K562 (cell line): ENCODE results near the gene KRTAP2-1. TPM values are rescaled to one million over a fixed set of nuclear protein-coding genes. Genes with fewer than 3 reads are reported as not detected.

Experiments used
- GMEB1 ChIP-seq: fragments of 250-450 bp; sonication (Bioruptor Pico); IDR thresholded peaks from 2 replicates; pipeline ENCODE4 v1.4.0; 2020; ENCODE audit warnings: mild to moderate bottlenecking
- HDGF ChIP-seq: fragments of 450-650 bp; IDR thresholded peaks from 2 replicates; pipeline ENCODE4 v1.6.1; 2016
- MGA ChIP-seq: fragments of 450-650 bp; IDR thresholded peaks from 2 replicates; pipeline ENCODE4 v1.6.1; 2016; ENCODE audit warnings: mild to moderate bottlenecking, moderate library complexity
- PPARD ChIP-seq: fragments of 250-450 bp; sonication (Bioruptor Pico); IDR thresholded peaks from 2 replicates; pipeline ENCODE4 v1.8.0; 2022; ENCODE audit warnings: inconsistent platforms, mild to moderate bottlenecking, moderate library complexity
- PTRF ChIP-seq: fragments of 450-650 bp; IDR thresholded peaks from 2 replicates; pipeline ENCODE4 v1.6.1; 2016; ENCODE audit warnings: mild to moderate bottlenecking, missing genetic modification characterization, missing compliant biosample characterization
- RAD51 ChIP-seq: fragments of 450-650 bp; IDR thresholded peaks from 2 replicates; pipeline ENCODE4 v1.7.1; 2016; ENCODE audit warnings: low read depth, mild to moderate bottlenecking, borderline replicate concordance
- SLC30A9 ChIP-seq: fragments of 250-450 bp; sonication (Bioruptor Pico); IDR thresholded peaks from 2 replicates; pipeline ENCODE4 v1.8.0; 2022; ENCODE audit warnings: mild to moderate bottlenecking, moderate library complexity
- STAG1 ChIP-seq: sonication (generic); formaldehyde crosslinking; IDR thresholded peaks from 2 replicates; pipeline ENCODE4 v1.5.0; 2020; ENCODE audit warnings: missing genetic modification reagents, borderline replicate concordance
- THRAP3 ChIP-seq: fragments of 450-650 bp; IDR thresholded peaks from 2 replicates; pipeline ENCODE4 v1.6.1; 2016; ENCODE audit warnings: mild to moderate bottlenecking, inconsistent platforms, borderline replicate concordance
- ZBTB33 ChIP-seq: sonication (generic); formaldehyde crosslinking; IDR thresholded peaks from 2 replicates; pipeline ENCODE4 v1.8.1; 2023; ENCODE audit warnings: mild to moderate bottlenecking, missing genetic modification reagents
- ZC3H8 ChIP-seq: fragments of 450-650 bp; IDR thresholded peaks from 2 replicates; pipeline ENCODE4 v1.6.1; 2017
- ZNF121 ChIP-seq: sonication (generic); formaldehyde crosslinking; conservative IDR thresholded peaks from 2 replicates; pipeline ENCODE4 v1.8.0; 2022; ENCODE audit warnings: missing genetic modification reagents
- ZNF583 ChIP-seq: fragments of 250-450 bp; sonication (Bioruptor Pico); IDR thresholded peaks from 2 replicates; pipeline ENCODE4 v1.4.0; 2020
- ZNF707 ChIP-seq: fragments of 250-450 bp; sonication (Bioruptor Pico); conservative IDR thresholded peaks from 2 replicates; pipeline ENCODE4 v1.8.0; 2022; ENCODE audit warnings: inconsistent platforms, mild to moderate bottlenecking, moderate library complexity
- polyA plus RNA-seq, 8 experiments: library from polyadenylated mRNA; depleted of rRNA in 4 of 8; stranded (reverse) in 5 of 8; unstranded in 3 of 8; fragments of >200 nt; fragmentation: Nextera tagmentation in 2 of 8; fragmentation: Illumina TruSeq in 1 of 8; extraction: Ambion mirVana in 2 of 8; extraction: Trizol in 1 of 8; gene quantifications; 2 replicates each; pipeline versions ENCODE4 v1.2.1 to v1.2.3, GENCODE V29; 2011 to 2014; ENCODE audit warnings: inconsistent platforms in 1 of 8, missing spikeins in 1 of 8
- total RNA-seq, 7 experiments: library from RNA; depleted of rRNA in 6 of 7; stranded (reverse); fragments of >200 nt in 6 of 7; fragmentation: Illumina TruSeq in 2 of 7; extraction: Trizol in 2 of 7; gene quantifications; 2 replicates each; pipeline versions ENCODE4 v1.2.1 to v1.2.3, GENCODE V29; 2011 to 2021; ENCODE audit warnings: low replicate concordance in 1 of 7

The KRTAP2-1 gene
- total and polyA plus RNA-seq, 9 of the 15 experiments (the other 6 are each of a cell fraction or from before 2014, with no cell fraction given), result not detected

GRCh38 chr17:41065829-41066624 is 18.9 kb upstream of the KRTAP2-1 start, which contains the start of gene KRTAP2-4 (continued):
- TF ChIP-seq MGA (peak; percentile 95), PTRF (no peak), PPARD (no peak), HDGF (no peak), STAG1 (no peak), ZNF121 (CRISPR knock-in tag) (no peak), ZBTB33 (CRISPR knock-in tag) (no peak), ZNF583 (CRISPR knock-in tag) (no peak), RAD51 (no peak), THRAP3 (no peak), ZC3H8 (no peak), SLC30A9 (CRISPR knock-in tag) (no peak), ZNF707 (CRISPR knock-in tag) (no peak), GMEB1 (CRISPR knock-in tag) (0 out of 2 replicates have a peak, but pooled peaks have one; percentile 3)
